Measurements from ENCODE around the gene SEPTIN5. TPM values are rescaled to one million over a fixed set of nuclear protein-coding genes. Genes with fewer than 3 reads are reported as not detected.

The SEPTIN5 gene
- total RNA-seq, 4 donors from 2014 or later = 14.0 to 124 (median 27.3) TPM

DNA sequence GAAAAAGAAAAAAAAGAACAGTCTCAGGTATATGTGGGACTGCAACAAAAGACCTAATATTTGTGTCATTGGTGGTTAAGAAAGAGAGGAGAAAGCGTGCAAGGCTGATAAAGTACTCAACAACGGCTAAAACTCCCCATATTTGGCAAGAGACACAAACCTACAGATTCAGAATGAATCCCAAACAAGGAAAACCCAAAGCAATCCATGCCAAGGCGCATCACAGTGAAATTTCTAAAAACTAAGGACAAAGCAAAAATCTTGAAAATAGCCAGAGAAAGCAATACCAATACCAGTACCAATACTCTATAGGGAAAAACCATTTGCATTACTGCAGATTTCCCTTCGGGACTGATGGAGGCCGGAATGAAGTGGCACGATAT lies 32.4 kb upstream of the SEPTIN5 start:
- Histone ChIP-seq H3K27ac (no peak overlapping the region), H3K4me1 (no peaks in the 10 kb centered on the region), H3K36me3 (no peaks in the 10 kb centered on the region), H3K9me3 (no peaks in the 10 kb centered on the region), H3K4me3 (replicated peaks in 1 of 3) (no peak overlapping the region), H3K27me3 (no peaks in the 10 kb centered on the region)
- DNase-seq = no peak
- TF ChIP-seq POLR2A (IDR thresholded peaks at IDR 0.05) = no peak
- TF ChIP-seq, protein P1, sequence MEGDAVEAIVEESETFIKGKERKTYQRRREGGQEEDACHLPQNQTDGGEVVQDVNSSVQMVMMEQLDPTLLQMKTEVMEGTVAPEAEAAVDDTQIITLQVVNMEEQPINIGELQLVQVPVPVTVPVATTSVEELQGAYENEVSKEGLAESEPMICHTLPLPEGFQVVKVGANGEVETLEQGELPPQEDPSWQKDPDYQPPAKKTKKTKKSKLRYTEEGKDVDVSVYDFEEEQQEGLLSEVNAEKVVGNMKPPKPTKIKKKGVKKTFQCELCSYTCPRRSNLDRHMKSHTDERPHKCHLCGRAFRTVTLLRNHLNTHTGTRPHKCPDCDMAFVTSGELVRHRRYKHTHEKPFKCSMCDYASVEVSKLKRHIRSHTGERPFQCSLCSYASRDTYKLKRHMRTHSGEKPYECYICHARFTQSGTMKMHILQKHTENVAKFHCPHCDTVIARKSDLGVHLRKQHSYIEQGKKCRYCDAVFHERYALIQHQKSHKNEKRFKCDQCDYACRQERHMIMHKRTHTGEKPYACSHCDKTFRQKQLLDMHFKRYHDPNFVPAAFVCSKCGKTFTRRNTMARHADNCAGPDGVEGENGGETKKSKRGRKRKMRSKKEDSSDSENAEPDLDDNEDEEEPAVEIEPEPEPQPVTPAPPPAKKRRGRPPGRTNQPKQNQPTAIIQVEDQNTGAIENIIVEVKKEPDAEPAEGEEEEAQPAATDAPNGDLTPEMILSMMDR (IDR thresholded peaks at IDR 0.05) = no peak
- 87 to 89% methylated on average over 6 of the region's 6 CpGs for WGBS, 2 donors
- intact Hi-C loops (cut with DNase I) = no loop called here

DNA sequence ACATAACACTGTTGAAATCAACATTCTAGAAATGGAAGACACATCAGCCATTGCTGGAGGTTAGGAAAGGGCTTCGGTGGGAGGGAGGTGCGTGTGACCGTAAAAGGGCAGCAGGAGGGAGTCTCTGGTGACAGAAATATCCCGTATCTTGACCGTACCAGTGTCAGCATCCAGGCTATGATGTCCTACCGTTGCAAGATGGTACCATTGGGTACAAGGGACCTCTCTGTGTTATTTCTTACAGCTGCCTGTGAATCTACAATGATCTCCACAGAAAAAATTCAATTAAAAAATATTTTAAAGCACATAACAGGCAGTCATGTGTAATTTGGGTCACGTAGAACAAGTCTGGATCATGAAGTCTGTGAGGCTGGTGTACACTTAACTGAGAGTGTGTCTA lies 27.4 kb upstream of the SEPTIN5 start:
- whole genome bisulfite sequencing, 2 donors = 93 to 97% methylated on average over 7 of the region's 7 CpGs
- DNase-seq = no peak
- no peak overlapping the region for H3K4me3 ChIP-seq (replicated peaks in 1 of 3)
- no peaks in the 10 kb centered on the region for H3K9me3 ChIP-seq
- no peak overlapping the region for H3K27ac ChIP-seq
- TF ChIP-seq, protein P1 (IDR thresholded peaks at IDR 0.05) = no peak
- TF ChIP-seq POLR2A (IDR thresholded peaks at IDR 0.05) = no peak
- H3K36me3 ChIP-seq = no peaks in the 10 kb centered on the region
- intact Hi-C loops (cut with DNase I) = no loop called here
- no peaks in the 10 kb centered on the region for H3K27me3 ChIP-seq
- H3K4me1 ChIP-seq = peaks cover 0 to 12% of the 10 kb centered on the region in 2 donors

DNA sequence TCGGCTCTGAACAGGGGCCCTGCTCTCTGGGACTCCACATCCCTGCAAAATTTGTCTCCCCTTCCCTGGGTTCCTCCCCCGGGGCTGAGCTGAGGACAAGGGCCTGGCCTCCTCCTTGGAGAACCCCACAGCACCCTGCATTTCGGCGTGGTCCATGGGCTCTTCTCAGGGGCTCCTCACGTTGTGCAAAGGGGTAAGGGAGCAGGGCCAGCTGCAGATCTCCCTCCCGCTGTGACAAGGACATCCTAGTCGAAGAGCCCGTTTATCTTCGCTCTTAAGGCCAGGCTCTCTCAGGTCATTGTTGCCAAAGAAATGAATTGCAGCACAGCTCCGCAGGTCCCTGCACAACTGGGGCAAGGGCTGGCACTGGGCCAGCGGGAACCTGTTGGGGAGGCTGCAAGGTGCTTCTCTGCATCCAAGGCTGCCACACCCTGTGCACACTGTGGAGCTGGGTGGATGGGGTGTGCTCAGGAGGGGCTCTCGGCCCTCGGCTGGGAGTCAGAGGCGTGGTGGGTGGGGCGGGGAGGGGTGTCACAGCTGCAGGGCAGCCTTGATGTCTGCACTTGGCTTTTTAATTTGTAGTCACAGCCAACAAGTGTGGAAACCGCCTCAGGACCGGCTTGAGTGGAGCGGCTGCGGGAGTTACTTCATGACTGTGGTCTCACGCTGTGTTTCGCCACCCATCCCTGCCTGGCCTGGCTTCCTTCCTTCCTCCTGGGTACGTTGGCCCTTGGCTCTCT lies 26.6 kb upstream of the SEPTIN5 start:
- intact Hi-C loops (cut with DNase I) = no loop called here
- no peaks in the 10 kb centered on the region for H3K36me3 ChIP-seq
- H3K9me3 ChIP-seq = no peaks in the 10 kb centered on the region
- no peaks in the 10 kb centered on the region for H3K27me3 ChIP-seq
- no peak for TF ChIP-seq POLR2A (IDR thresholded peaks at IDR 0.05)
- TF ChIP-seq, protein P1 (IDR thresholded peaks at IDR 0.05) = no peak
- H3K27ac ChIP-seq = no peak overlapping the region
- H3K4me3 ChIP-seq (replicated peaks in 1 of 3) = no peak overlapping the region
- WGBS, 2 donors = 47 to 50% methylated on average over 17 to 21 of the region's 22 CpGs
- DNase-seq = peak; percentile 27 to 33
- H3K4me1 ChIP-seq = peaks cover 0 to 15% of the 10 kb centered on the region in 2 donors

DNA sequence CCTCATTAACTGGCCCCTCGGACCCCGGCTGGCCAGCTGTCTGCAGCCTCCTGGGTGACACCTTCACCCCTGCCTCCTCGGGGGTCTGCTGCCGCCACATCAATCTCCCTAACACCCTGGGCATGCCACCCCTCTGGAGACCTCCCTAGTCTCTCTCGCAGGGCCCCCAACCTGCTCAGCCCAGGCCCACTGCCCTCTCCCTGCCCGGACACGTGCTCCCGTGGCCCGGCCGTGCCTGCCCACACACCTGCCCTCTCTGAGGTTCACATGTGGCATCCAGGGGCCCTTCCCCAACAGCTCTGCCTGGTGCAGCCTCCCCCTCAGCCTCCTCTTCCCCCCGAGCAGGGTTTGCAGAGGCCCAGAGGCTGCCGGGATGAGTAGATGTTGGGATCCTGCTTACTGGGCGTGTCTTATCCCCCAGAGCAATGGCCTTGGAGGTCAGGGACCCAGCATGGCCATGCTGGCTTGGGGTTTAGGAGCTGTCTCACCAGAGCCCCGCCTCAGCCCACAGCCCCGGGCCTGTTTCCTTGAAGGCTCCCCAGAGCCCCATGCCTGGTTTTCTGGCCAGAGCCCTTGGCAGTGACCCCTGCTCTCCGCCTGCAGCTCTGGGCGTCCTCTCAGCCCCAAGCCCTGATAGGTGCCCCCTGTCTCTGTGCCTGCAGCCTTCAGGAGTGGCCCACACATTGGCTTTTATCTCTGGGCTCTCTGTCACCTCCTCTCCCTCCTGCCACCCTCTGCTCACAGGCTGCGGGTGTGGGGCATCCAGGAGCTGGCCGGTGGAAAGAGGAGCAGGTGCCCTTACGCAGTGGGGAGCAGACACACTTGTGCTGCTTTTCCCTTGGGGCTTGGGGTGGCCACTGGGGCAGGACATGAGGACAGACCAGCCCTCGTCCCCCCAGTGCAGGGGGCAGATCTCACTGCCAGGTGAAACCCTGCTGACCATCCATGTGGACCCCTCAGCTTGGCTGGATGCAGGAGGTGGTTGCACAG lies 25.7 kb upstream of the SEPTIN5 start:
- no peaks in the 10 kb centered on the region for H3K36me3 ChIP-seq
- H3K27me3 ChIP-seq = no peaks in the 10 kb centered on the region
- TF ChIP-seq, protein P1 (IDR thresholded peaks at IDR 0.05) = no peak
- no peak for TF ChIP-seq POLR2A (IDR thresholded peaks at IDR 0.05)
- no peak for DNase-seq
- 78 to 85% methylated on average over 19 to 20 of the region's 21 CpGs for WGBS, 2 donors
- intact Hi-C loops (cut with DNase I) = no loop called here
- H3K9me3 ChIP-seq = no peaks in the 10 kb centered on the region
- H3K27ac ChIP-seq = no peak overlapping the region
- no peak overlapping the region for H3K4me3 ChIP-seq (replicated peaks in 1 of 3)
- peaks cover 0 to 15% of the 10 kb centered on the region in 2 donors for H3K4me1 ChIP-seq
